Kidney (tissue), 22 donors: ENCODE data around the gene NXNL2. TPM values are rescaled to one million over a fixed set of nuclear protein-coding genes. Genes with fewer than 3 reads are reported as not detected.

Experiments used
- DNase-seq, 5 donors: peaks; one replicate each; pipeline ENCODE4 v3.0.0-alpha.2; 2013 to 2020
- FAIRE-seq: peaks from 2 replicates; lab custom pipeline; 2012; peaks lifted over from hg19 to GRCh38; lab: Jason Lieb, UNC
- H3K27ac ChIP-seq, 2 donors: one replicate each; pipeline ENCODE4 v1.7.0; 2013; ENCODE audit warnings: low read depth in 2 of 2, low read length in 2 of 2, inconsistent platforms in 1 of 2
- H3K27me3 ChIP-seq: one replicate; pipeline ENCODE4 v1.7.1; 2013; ENCODE audit warnings: low read length, inconsistent platforms; ENCODE audit not compliant: control insufficient read depth, insufficient read depth
- H3K36me3 ChIP-seq, 3 donors: one replicate each; pipeline versions ENCODE4 v1.7.0 to v1.7.1; 2013; ENCODE audit warnings: low read length in 3 of 3, control low read depth in 1 of 3, inconsistent platforms in 1 of 3; ENCODE audit not compliant: insufficient read depth in 3 of 3, control insufficient read depth in 2 of 3
- H3K4me1 ChIP-seq, 3 donors: one replicate each; pipeline versions ENCODE4 v1.7.0 to v1.7.1; 2013; ENCODE audit warnings: low read length in 3 of 3, inconsistent platforms in 1 of 3, low read depth in 1 of 3; ENCODE audit not compliant: control insufficient read depth in 2 of 3, insufficient read depth in 2 of 3
- H3K4me3 ChIP-seq, 3 donors: one replicate each; pipeline versions ENCODE4 v1.7.0 to v1.8.1; 2013; ENCODE audit warnings: low read length in 3 of 3, control low read depth in 1 of 3, inconsistent platforms in 1 of 3
- H3K9ac ChIP-seq, 3 donors: one replicate each; pipeline versions ENCODE4 v1.7.0 to v1.7.1; 2013; ENCODE audit warnings: low read length in 3 of 3, control low read depth in 1 of 3, inconsistent platforms in 1 of 3
- H3K9me3 ChIP-seq, 3 donors: one replicate each; pipeline versions ENCODE4 v1.7.0 to v1.7.1; 2013; ENCODE audit warnings: low read length in 3 of 3, control low read depth in 1 of 3, inconsistent platforms in 1 of 3; ENCODE audit not compliant: control insufficient read depth in 2 of 3, insufficient read depth in 1 of 3
- intact Hi-C: fragments of 100-400 bp; cut with DNase I; formaldehyde crosslinking; loops from one replicate; pipeline ENCODE4 v1.11.1; 2022
- long read RNA-seq, 10 donors: library from polyadenylated mRNA in 1 of 10; unstranded in 1 of 10; transcript quantifications; one replicate each; pipeline ENCODE4 v2.0.0 and lab custom pipeline, GENCODE V29; 2021 to 2026
- polyA plus RNA-seq: library from polyadenylated mRNA; stranded (reverse); fragments of 350-450 nt; fragmentation: Illumina TruSeq; extraction: RNeasy Lipid Tissue Mini Kit (QIAGEN cat#74804); gene quantifications from one replicate; pipeline ENCODE4 v1.2.3, GENCODE V29; 2014; ENCODE audit warnings: low read depth, low replicate concordance; ENCODE audit not compliant: insufficient read depth
- total RNA-seq: library from RNA; stranded (reverse); fragmentation: NEBNext Ultra II Directional; extraction: Animal tissue kit (Norgen Biotek cat#: 25700); gene quantifications from one replicate; pipeline ENCODE4 v1.2.1, GENCODE V29; 2021
- TF ChIP-seq, protein P1 (sequence below): IDR thresholded peaks from 3 replicates; pipeline ENCODE4 v1.5.1; 2012; ENCODE audit warnings: mild to moderate bottlenecking, moderate library complexity, borderline replicate concordance; ENCODE audit not compliant: insufficient read depth; ENCODE audit errors: extremely low read depth
- donor health status: control.
- donor health status: control.
- donor health status: control.
- donor health status: control.
- donor health status: control.
- donor health status: DM: yes; HTN: yes; CAD: no.
- donor health status: Normal renal cell carcinoma (clear cell type).

Gene NXNL2
- 3.6 TPM for total RNA-seq
- polyA plus RNA-seq = 4.9 TPM
- long read RNA-seq, donor 1, partial matches to known transcripts = 0 of 1 reads
- long read RNA-seq, donor 1, other reads (novel, unspliced or antisense) = 0 of 1 reads
- long read RNA-seq, donor 2, partial matches to known transcripts = 0 of 1 reads
- long read RNA-seq, donor 2, other reads (novel, unspliced or antisense) = 0 of 1 reads
- long read RNA-seq, donor 3, partial matches to known transcripts = 0 of 1 reads
- long read RNA-seq, donor 3, other reads (novel, unspliced or antisense) = 0 of 1 reads
- long read RNA-seq, donor 4 = 0 reads
- long read RNA-seq, donor 5, partial matches to known transcripts = 0 of 1 reads
- long read RNA-seq, donor 5, other reads (novel, unspliced or antisense) = 0 of 1 reads
- long read RNA-seq, donor 6 = 0 reads
- long read RNA-seq, donor 7, partial matches to known transcripts = 1 of 6 reads
- long read RNA-seq, donor 7, other reads (novel, unspliced or antisense) = 4 of 6 reads
- long read RNA-seq, donor 8 = 0 reads
- long read RNA-seq, donor 9 = 0 reads
- long read RNA-seq, donor 10, partial matches to known transcripts = 0 of 1 reads
- long read RNA-seq, donor 10, other reads (novel, unspliced or antisense) = 0 of 1 reads

DNA sequence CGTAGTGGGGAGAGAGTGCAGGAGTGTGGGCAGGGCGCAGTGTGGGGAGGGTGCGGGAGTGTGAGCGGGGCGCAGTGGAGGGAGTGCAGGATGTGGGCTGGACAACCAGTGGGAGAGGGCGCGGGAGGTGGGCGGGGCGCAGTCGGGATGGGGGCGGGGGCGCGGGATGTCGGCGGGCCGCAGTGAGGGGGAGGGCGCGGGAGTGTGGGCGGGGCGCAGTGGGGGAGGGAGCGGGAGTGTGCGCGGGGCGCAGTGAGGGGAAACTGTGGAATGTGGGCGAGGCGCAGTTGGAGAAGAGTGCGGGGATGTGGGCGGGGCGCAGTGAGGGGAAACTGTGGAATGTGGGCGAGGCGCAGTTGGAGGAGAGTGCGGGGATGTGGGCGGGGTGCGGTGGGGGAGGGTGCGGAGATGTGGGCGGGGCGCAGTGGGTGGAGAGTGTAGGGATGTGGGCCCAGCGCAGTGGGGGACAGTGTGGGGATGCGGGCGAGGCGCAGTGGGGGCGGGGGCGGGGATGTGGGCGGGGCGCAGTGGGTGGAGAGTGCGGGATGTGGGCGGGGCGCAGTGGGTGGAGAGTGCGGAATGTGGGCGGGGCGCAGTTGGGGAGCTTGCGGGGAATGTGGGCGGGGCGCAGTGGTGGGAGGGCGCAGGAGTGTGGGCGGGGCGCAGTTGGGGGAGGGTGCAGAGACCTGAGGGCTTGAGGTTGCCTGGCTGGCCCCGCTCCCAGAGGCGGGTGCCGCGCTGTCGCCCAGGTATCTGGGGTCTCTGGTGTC is at the start of gene NXNL2:
NXNL2 (plus strand) TSS at position 723 of the 770 bp plus-strand sequence. CDS start 257 bp downstream, outside the sequence.
- H3K27me3 ChIP-seq = no peaks in the 10 kb centered on the region
- H3K4me1 ChIP-seq = peaks cover 5 to 36% (median 15%) of the 10 kb centered on the region in 3 donors
- TF ChIP-seq, protein P1, sequence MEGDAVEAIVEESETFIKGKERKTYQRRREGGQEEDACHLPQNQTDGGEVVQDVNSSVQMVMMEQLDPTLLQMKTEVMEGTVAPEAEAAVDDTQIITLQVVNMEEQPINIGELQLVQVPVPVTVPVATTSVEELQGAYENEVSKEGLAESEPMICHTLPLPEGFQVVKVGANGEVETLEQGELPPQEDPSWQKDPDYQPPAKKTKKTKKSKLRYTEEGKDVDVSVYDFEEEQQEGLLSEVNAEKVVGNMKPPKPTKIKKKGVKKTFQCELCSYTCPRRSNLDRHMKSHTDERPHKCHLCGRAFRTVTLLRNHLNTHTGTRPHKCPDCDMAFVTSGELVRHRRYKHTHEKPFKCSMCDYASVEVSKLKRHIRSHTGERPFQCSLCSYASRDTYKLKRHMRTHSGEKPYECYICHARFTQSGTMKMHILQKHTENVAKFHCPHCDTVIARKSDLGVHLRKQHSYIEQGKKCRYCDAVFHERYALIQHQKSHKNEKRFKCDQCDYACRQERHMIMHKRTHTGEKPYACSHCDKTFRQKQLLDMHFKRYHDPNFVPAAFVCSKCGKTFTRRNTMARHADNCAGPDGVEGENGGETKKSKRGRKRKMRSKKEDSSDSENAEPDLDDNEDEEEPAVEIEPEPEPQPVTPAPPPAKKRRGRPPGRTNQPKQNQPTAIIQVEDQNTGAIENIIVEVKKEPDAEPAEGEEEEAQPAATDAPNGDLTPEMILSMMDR = no peak
- H3K4me3 ChIP-seq = peak within 1 kb of the TSS; percentile 47 to 70 (median 65)
- H3K36me3 ChIP-seq = no peaks in the 10 kb centered on the region
- DNase-seq = peak; percentile 83 to 95 (median 87)
- no peak for FAIRE-seq
- H3K9ac ChIP-seq = peak within 1 kb of the TSS in 1 of 3 donors; percentile 46
- peak within 1 kb of the TSS; percentile 81 to 83 for H3K27ac ChIP-seq
- intact Hi-C loops = no loop called here
- H3K9me3 ChIP-seq = no peaks in the 10 kb centered on the region

DNA sequence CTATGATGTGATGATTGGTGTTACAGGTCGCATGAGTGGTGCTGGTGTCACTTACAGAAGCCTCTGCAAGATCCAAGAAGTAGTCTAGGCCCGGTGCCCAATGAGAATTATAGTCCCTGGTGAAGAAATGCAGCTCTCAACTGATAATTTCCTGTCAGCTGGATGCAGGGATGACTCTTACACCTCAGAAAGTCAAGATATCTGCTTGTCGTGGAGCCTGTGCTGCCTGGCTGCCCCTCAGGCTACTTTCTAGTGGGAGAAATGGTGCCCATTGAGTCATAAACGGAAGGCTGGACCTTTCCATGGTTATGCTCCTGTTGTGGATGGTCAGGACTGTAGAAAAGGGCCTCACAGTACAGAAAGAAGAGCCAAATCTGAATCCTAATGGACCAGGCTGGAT is 46.8 kb upstream of the NXNL2 start:
- Histone ChIP-seq H3K36me3 (no peaks in the 10 kb centered on the region), H3K4me1 (no peaks in the 10 kb centered on the region), H3K27me3 (no peaks in the 10 kb centered on the region), H3K27ac (no peak overlapping the region), H3K9me3 (no peaks in the 10 kb centered on the region), H3K4me3 (no peak overlapping the region), H3K9ac (no peak overlapping the region)
- FAIRE-seq (no peak), DNase-seq (no peak)
- TF ChIP-seq, protein P1 = no peak
- intact Hi-C loops = no loop called here

DNA sequence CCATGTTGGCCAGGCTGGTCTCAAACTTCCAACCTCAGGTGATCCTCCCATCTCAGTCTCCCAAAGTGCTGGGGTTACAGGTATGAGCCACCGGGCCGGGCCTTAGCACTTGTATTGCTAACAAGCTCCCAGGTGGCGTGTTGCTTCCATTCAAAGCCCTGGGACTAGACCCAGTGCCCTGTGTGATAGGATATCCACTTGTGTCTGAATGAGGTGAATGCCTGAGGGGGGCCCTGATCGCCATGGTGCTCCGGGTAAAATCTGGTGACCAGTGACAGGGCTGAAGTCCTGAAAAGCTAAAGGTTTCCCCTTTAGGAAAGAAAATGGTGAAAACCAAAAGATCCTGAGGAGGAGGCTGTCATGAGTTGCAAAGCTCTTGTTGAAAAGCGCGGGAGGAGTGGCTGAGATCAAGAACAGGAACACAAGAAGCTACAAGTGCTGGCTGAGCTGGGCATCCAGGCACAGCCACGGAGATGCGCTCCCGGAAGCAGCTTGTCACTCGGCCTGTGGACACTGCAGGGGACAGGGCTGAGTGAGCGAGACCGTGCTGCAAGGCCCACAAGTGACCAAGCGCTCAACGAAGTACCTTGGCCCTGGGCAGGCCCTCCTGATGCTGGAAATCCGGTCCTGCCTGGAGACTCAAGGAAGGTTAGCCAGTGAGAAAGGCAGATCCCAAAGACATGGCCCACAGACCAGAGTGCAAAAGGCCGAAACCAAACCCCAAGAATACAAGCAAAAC is 39.8 kb upstream of the NXNL2 start:
- TF ChIP-seq, protein P1 = no peak
- no peaks in the 10 kb centered on the region for H3K9me3 ChIP-seq
- DNase-seq = no peak
- intact Hi-C loops = no loop called here
- H3K4me3 ChIP-seq = no peak overlapping the region
- no peaks in the 10 kb centered on the region for H3K36me3 ChIP-seq
- no peak overlapping the region for H3K27ac ChIP-seq
- H3K4me1 ChIP-seq = no peaks in the 10 kb centered on the region
- FAIRE-seq = no peak
- no peaks in the 10 kb centered on the region for H3K27me3 ChIP-seq
- H3K9ac ChIP-seq = no peak overlapping the region
